Measurements from ENCODE around the gene GYS1.

GYS1 gene

DNA sequence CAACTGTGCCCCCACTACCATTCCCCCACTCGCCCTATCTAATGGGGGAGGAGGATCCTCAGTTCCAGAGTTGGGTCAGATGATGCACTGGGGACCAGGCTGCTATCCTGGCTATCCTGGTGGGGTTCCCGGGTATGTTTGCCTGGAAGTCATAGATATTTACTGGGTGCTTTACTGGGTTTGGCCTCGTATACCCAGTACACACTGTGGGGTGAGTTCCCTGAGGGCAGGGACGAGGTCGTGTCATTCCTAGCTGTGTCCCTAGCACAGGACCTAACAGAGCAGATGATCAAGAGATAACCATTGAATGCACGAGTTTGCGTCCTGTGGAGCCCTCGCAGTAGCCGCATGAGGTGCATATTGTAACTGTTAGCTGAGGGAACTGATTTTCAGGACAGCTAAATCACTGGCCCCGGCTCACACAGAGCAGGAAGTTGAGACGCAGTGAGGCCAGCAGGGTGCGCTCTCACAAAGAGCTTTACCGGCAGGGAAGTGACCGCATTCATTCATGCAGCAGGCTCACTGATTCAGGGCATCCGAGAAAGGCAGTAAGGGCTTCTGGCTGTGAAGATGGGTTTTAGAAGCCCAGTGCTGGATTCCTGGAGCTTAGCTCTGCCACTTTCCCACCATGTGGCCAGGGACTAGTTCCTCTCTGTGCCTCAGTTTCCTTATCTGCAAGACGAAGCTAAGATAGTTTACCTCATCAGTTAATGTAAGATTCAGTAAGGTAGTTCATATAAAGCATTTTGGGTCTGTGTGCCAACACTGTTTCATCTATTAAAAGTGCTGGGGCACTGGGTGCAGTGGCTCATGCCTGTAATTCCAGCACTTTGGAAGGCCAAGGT, 6.6 kb upstream of the GYS1 start:
- Histone ChIP-seq H3K4me3 (replicated peaks; ENCODE audit: low read depth, low read length) (no peak overlapping the region), H3K27me3 (replicated peaks; ENCODE audit: control insufficient read depth, insufficient read depth, low read length) (no peaks in the 10 kb centered on the region), H3K36me3 (ENCODE audit: control insufficient read depth, insufficient read depth, low read length) (peaks cover 20% of the 10 kb centered on the region)
- TF ChIP-seq, protein P1, sequence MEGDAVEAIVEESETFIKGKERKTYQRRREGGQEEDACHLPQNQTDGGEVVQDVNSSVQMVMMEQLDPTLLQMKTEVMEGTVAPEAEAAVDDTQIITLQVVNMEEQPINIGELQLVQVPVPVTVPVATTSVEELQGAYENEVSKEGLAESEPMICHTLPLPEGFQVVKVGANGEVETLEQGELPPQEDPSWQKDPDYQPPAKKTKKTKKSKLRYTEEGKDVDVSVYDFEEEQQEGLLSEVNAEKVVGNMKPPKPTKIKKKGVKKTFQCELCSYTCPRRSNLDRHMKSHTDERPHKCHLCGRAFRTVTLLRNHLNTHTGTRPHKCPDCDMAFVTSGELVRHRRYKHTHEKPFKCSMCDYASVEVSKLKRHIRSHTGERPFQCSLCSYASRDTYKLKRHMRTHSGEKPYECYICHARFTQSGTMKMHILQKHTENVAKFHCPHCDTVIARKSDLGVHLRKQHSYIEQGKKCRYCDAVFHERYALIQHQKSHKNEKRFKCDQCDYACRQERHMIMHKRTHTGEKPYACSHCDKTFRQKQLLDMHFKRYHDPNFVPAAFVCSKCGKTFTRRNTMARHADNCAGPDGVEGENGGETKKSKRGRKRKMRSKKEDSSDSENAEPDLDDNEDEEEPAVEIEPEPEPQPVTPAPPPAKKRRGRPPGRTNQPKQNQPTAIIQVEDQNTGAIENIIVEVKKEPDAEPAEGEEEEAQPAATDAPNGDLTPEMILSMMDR (IDR thresholded peaks at IDR 0.05; ENCODE audit: insufficient read depth, low read length, poor library complexity, severe bottlenecking): peak; percentile 89
- no peak for DNase-seq (ENCODE audit: extremely low read depth, insufficient read length)

DNA sequence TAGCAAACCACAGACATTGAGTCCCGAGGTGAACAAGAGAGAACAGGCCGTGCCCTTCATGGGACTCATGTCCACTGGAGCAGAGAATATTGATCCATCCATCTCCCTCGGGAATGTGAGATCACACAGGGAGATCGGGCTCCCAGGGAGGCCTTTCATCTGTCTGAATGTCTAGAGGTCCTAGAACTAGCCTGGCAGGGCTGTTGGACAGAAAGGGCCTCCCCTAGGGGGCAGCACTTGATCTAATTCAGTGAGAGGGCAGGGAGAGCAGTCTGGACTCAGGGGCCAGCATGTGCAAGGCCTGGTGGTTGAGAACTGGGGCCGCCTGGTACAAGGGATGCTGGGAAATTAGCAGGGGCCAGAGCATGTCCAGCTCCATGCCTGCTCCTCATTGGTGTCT, 4.9 kb upstream of the GYS1 start:
- no peak overlapping the region for H3K4me3 ChIP-seq (replicated peaks; ENCODE audit: low read depth, low read length)

DNA sequence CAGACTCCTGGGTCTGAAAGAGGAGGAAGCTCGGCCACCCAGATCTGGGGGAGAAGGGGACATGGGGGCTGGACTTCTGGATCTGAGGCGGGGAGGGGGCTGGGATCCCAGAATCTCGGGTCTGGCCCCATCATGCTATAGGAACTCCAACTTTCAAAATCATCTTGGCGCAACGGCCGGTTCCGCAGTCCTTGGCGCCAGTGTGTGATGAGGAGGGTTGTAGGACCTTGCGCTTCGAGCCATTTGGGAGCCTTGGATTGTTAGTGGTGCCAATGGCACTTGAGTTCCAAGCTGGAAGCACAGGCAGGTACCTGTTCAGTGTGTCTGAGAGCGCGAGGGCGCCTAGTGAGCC, 902 bp upstream of the GYS1 start:
- Histone ChIP-seq H3K27me3 (replicated peaks; ENCODE audit: control insufficient read depth, insufficient read depth, low read length) (no peaks in the 10 kb centered on the region), H3K36me3 (ENCODE audit: control insufficient read depth, insufficient read depth, low read length) (peaks cover 2% of the 10 kb centered on the region; the same call in 1 of the 2 replicates), H3K4me3 (replicated peaks; ENCODE audit: low read depth, low read length) (peak overlapping the region; percentile 92)
- TF ChIP-seq, protein P1 (IDR thresholded peaks at IDR 0.05; ENCODE audit: insufficient read depth, low read length, poor library complexity, severe bottlenecking): no peak
- no peak for DNase-seq (ENCODE audit: extremely low read depth, insufficient read length)

More for the DNA sequence above, 4.9 kb upstream of the GYS1 start:
- no peak for DNase-seq (ENCODE audit: extremely low read depth, insufficient read length)
- H3K27me3 ChIP-seq (replicated peaks; ENCODE audit: control insufficient read depth, insufficient read depth, low read length): no peaks in the 10 kb centered on the region
- H3K36me3 ChIP-seq (ENCODE audit: control insufficient read depth, insufficient read depth, low read length): peaks cover 8% of the 10 kb centered on the region
- TF ChIP-seq, protein P1 (IDR thresholded peaks at IDR 0.05; ENCODE audit: insufficient read depth, low read length, poor library complexity, severe bottlenecking): peak; percentile 73

DNA sequence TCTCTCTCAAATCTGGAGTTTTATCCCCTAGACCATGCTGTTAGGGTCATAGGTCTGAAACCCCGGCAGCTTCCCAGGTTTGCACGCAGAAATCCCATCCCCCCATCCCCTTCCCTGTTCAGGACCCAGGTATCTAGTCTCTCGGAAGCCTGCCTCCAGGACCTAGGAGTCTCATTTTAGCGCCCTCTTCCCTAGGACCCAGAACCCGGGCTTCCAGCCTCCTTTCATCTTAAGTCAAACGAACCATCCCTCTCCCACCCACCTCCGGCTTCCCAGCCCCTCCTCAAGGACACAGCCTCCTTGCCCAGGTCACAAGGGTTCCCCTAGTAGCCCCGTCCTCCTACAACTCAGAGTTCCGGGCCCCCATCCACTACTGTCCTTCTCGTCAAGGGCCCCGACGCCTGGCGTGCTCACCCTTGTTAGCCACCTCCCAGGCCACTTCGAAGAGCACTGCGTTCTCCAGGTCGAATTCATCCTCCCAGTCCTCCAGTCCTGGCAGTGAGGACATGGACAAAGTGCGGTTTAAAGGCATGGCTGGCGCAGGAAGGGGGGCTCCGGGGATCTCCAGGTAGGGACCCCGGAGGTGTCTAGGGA, 431 bp downstream of the GYS1 start:
- no peak for DNase-seq (ENCODE audit: extremely low read depth, insufficient read length)
- Histone ChIP-seq H3K36me3 (ENCODE audit: control insufficient read depth, insufficient read depth, low read length) (peaks cover 3% of the 10 kb centered on the region), H3K4me3 (replicated peaks; ENCODE audit: low read depth, low read length) (peak overlapping the region; percentile 93), H3K27me3 (replicated peaks; ENCODE audit: control insufficient read depth, insufficient read depth, low read length) (no peaks in the 10 kb centered on the region)
- TF ChIP-seq, protein P1 (IDR thresholded peaks at IDR 0.05; ENCODE audit: insufficient read depth, low read length, poor library complexity, severe bottlenecking): no peak

DNA sequence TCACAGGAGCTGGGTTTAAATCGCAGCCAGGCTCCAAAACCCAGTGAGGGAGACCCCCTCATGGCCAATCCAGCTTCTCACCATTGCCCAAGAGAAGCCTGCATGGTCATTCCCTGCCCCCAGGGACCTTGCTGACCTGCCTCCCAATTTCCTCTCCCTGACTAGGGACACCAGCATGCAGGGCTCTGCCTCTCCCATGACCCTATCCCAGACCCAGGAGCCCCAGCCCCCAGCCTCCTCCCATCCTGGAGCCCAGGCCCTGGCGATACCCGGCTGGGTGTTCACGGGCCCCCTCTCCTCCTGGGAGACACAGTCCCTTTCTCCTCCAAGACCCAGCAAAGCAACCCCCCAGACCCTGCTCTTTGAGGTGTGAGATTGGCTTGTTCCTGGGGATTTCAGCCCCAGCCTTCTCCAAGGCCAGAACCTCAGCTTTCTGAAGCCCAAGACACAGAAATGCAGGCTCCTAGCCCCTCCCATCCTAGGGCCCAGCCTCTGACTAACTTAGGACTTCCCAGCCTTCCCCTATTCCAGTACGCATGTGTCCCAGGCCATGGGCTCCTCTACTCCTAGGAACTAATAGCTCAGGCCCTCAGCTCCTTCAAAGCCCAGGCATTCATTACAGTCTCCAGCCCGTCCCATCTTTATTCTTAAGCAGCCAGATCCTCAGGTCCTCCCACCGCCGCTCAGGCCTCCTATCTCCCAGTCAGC, 1.1 kb downstream of the GYS1 start:
- TF ChIP-seq, protein P1 (IDR thresholded peaks at IDR 0.05; ENCODE audit: insufficient read depth, low read length, poor library complexity, severe bottlenecking): no peak
- no peaks in the 10 kb centered on the region for H3K27me3 ChIP-seq (replicated peaks; ENCODE audit: control insufficient read depth, insufficient read depth, low read length)
- H3K4me3 ChIP-seq (replicated peaks; ENCODE audit: low read depth, low read length): peak overlapping the region; percentile 93
- no peak for DNase-seq (ENCODE audit: extremely low read depth, insufficient read length)
- H3K36me3 ChIP-seq (ENCODE audit: control insufficient read depth, insufficient read depth, low read length): peaks cover 6% of the 10 kb centered on the region
